ENCODE data around the gene OTOP3.

GRCh38 chr17:74935048-74935447 lies 650 bp upstream of the OTOP3 start:
- TF ChIP-seq CTCF (conservative IDR thresholded peaks at IDR 0.05) (no peak), ZFX (IDR thresholded peaks at IDR 0.05) (no peak)
